Endothelial cell of umbilical vein (primary cell): ENCODE results near the gene CD2AP.

Experiments used
- CTCF ChIP-seq, 2 donors: IDR thresholded peaks; 1 replicate in 1 of 2; 2 replicates in 1 of 2; pipeline ENCODE4 v1.5.1; 2011; ENCODE audit warnings: low read length in 2 of 2, mild to moderate bottlenecking in 2 of 2, moderate library complexity in 2 of 2, control low read depth in 1 of 2, inconsistent platforms in 1 of 2, low read depth in 1 of 2; ENCODE audit not compliant: insufficient read depth in 1 of 2; ENCODE audit errors: extremely low read depth in 1 of 2
- MAX ChIP-seq: IDR thresholded peaks from 2 replicates; pipeline ENCODE4 v1.6.1; 2011; ENCODE audit not compliant: insufficient read depth, insufficient read length
- POLR2A ChIP-seq: IDR thresholded peaks from 2 replicates; pipeline ENCODE4 v1.6.1; 2012; ENCODE audit warnings: low read depth, mild to moderate bottlenecking, control low read depth, low read length
- POLR2AphosphoS5 ChIP-seq: IDR thresholded peaks from 2 replicates; pipeline ENCODE4 v1.6.1; 2012; ENCODE audit warnings: low read depth, mild to moderate bottlenecking, control low read depth, low read length, moderate library complexity; ENCODE audit not compliant: insufficient read depth

GRCh38 chr6:47451162-47451561 is 26.4 kb upstream of the CD2AP start:
- TF ChIP-seq CTCF (IDR thresholded peaks at IDR 0.05; ENCODE audit: extremely low read depth in 1 of 2, insufficient read depth in 1 of 2, low read depth in 1 of 2, low read length in 2 of 2) (no peak), MAX (no peak), POLR2AphosphoS5 (no peak), POLR2A (no peak)
